Midbrain (tissue), 1 donor: ENCODE results near the gene OSBPL10.

ENCODE experiments used
- DNase-seq: peaks from one replicate; lab custom pipeline; 2025; lab: John Stamatoyannopoulos, UW

OSBPL10 gene

GRCh38 chr3:31922962-31923361 lies 58.1 kb downstream of the OSBPL10 start:
- DNase-seq = no peak

DNA sequence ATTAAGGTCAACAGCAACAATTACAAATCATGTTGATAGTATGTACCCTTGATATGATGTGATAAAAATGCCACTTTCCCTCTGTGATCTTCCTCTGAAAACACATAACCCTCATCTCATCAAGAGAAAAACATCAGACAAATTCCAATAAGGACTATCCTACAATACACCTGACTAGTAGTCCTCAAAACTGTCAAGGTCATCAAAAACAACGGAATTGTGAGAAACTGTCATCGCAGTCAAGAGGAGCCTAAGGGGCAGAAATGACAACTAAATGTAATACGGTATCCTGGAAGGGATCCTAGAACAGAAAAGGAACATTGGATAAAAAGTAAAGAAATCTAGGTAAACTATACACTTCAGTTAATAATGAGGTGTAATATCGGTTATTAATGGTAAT lies 59.2 kb downstream of the OSBPL10 start:
- DNase-seq = no peak

GRCh38 chr3:31920310-31920709 lies 60.8 kb downstream of the OSBPL10 start:
- no peak for DNase-seq

- DNase-seq = no peak
Measured at GRCh38 chr3:31919528-31919927, 61.5 kb downstream of the OSBPL10 start.

GRCh38 chr3:31918179-31919150 lies 62.6 kb downstream of the OSBPL10 start:
- DNase-seq = no peak

DNA sequence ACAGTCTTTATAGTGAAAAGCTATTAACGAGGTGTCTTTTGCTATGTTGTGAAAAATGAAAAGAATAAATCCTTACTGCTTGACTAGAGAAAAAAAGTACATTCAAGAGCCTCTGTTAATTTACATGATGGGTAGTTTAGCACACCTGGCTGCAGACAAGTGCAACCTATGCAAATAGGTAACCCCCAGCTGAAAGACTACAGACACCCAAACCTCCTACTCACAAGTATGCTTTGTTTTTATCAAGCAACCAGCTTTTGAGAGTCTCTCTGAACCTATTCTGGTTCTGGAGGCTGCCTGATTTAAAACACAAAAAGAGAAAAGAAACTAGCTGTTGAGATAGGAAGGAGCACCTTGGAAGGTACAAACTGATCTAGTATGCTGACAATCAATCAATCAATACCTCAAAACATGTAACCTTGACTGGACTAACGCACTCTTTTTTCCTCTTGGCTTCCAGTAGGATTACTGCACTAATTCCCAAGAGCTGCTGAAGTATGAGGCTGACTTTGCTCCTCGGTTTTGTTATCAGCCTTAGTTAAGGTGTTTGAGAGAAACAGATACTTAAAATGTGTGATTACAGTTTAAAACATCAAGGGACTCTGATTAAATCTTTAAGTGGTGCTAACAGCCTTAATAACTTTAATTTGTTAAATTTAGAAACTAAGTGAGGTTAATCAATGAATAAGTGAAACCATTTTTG lies 63.6 kb downstream of the OSBPL10 start:
- DNase-seq = no peak

DNA sequence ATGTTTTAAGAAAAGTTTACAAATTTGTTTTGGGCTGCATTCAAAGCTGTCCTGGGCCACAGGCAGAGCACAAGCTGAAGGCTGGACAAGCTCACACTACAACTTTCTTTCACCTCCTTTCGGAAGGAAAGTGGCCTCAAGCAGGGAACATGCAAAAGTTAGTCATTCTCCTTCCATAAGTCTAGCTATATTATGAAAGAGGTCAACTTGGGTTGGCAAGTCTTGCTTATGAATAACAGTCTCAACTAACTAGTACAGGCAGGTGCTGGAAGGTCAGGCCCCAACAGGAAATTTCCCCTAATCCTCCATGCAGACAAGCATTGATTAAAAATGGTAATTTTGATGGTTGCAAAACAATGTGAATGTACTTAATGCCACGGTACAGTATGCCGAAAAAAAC lies 69.4 kb downstream of the OSBPL10 start:
- no peak for DNase-seq

GRCh38 chr3:31911124-31911523 lies 69.9 kb downstream of the OSBPL10 start:
- no peak for DNase-seq

GRCh38 chr3:31909455-31909854 lies 71.6 kb downstream of the OSBPL10 start:
- no peak for DNase-seq

DNA sequence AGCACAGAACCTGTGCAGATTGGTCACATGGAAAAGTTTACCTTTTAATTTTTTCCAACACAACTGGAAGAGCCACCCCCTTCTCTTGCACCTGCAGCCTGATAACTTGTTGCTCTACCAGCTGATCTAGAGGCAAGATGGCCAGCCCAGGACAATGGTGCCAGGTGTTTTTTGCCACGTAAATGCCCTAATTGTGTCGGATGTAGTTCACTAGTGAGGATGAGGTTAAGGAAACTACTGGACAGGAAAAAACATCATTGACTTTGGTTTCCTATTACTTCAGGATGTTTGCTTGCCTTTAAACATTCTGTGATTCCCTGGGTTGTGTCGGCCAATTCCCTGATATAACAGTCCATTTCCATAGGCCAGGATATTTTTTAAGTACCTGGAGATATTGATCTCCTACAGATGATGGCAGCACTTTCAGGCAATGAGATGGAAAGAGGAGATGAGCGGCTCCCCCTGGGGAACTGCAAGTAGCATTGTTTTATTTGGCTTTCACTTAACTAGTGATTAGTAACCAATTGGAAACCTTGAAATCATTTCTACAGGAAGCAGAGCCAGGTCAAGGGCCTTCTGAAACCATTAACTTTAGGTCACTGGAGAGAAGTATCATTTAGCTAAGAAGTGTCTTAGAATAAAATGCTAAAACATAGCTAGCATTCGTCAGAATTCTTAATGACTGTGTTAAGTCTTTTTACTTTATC lies 72.5 kb downstream of the OSBPL10 start:
- no peak for DNase-seq

GRCh38 chr3:31906182-31906581 lies 74.9 kb downstream of the OSBPL10 start:
- DNase-seq = no peak

GRCh38 chr3:31903686-31904431 lies 77.2 kb downstream of the OSBPL10 start:
- no peak for DNase-seq

GRCh38 chr3:31900583-31900982 lies 80.5 kb downstream of the OSBPL10 start:
- no peak for DNase-seq

GRCh38 chr3:31896648-31897433 lies 84.2 kb downstream of the OSBPL10 start:
- DNase-seq = no peak

- no peak for DNase-seq
Measured at GRCh38 chr3:31896026-31896425, 85.0 kb downstream of the OSBPL10 start.

DNA sequence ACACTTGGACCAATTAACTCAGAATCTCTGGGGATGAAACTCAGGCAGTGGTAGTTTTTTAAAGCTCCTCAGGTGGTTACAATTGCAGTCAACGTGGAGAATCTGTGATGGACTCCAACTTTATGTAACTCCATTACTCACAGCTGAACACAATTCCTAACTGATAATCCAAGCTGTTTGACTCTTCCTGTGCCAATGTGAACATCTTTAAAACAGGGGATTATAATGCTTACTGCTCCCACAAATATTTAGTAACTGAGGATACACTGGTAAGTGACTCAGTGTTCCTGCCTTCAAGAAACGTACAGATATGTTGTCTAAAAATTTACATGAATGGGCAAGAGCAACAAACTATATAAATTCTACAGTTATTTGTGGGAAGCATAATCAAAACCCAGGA lies 85.6 kb downstream of the OSBPL10 start:
- no peak for DNase-seq

GRCh38 chr3:31892916-31893573 lies 88.0 kb downstream of the OSBPL10 start:
- no peak for DNase-seq

GRCh38 chr3:31892500-31892899 lies 88.6 kb downstream of the OSBPL10 start:
- no peak for DNase-seq

GRCh38 chr3:31891876-31892455 lies 89.1 kb downstream of the OSBPL10 start:
- no peak for DNase-seq
